ENCODE results near the gene B3GAT1. TPM values are rescaled to one million over a fixed set of nuclear protein-coding genes. Genes with fewer than 3 reads are reported as not detected.

The B3GAT1 gene
- total and polyA plus RNA-seq, 2 donors (not counting 1 experiment from before 2014, with no cell fraction given): 0.06 TPM; not detected in 1

- WGBS (ENCODE audit: insufficient coverage): 95% methylated on average over 18 of the region's 21 CpGs
- no peak overlapping the region for H3K4me3 Mint-ChIP-seq
- peaks cover 2% of the 10 kb centered on the region for H3K4me1 Mint-ChIP-seq
Observed at GRCh38 chr11:134356656-134357544, 55.1 kb downstream of the B3GAT1 start.

More at GRCh38 chr11:134356656-134357544, 55.1 kb downstream of the B3GAT1 start:
- Histone ChIP-seq H3K36me3 (replicated peaks in 1 of 2; ENCODE audit: control extremely low read depth in 1 of 2, control insufficient read depth in 1 of 2, extremely low read depth in 1 of 2, insufficient read depth in 2 of 2, low read length in 1 of 2) (no peaks in the 10 kb centered on the region), H2AFZ (ENCODE audit: insufficient read depth, low read depth, low read length, poor library complexity, severe bottlenecking) (no peak overlapping the region), H3K4me3 (ENCODE audit: control extremely low read depth in 1 of 5, extremely low read depth in 1 of 5, insufficient read depth in 1 of 5, low read depth in 2 of 5, low read length in 4 of 5) (no peak overlapping the region), H3K4me2 (replicated peaks; ENCODE audit: low read depth, low read length, poor library complexity, severe bottlenecking) (no peak overlapping the region), H3K27ac (ENCODE audit: low read length in 2 of 2) (no peak overlapping the region), H3K9ac (ENCODE audit: low read length) (no peak overlapping the region), H3K9me3 (ENCODE audit: control extremely low read depth in 1 of 3, control insufficient read depth in 2 of 3, insufficient read depth in 1 of 3, low read length in 2 of 3) (peaks cover 0 to 10% (median 0%) of the 10 kb centered on the region in 3 donors), H4K20me1 (ENCODE audit: control insufficient read depth, insufficient read depth, low read length, poor library complexity, severe bottlenecking) (no peaks in the 10 kb centered on the region), H3K79me2 (ENCODE audit: control insufficient read depth, insufficient read depth, low read length) (no peaks in the 10 kb centered on the region), H3K27me3 (replicated peaks in 1 of 4; ENCODE audit: control extremely low read depth in 1 of 4, control insufficient read depth in 3 of 4, insufficient read depth in 4 of 4, low read length in 3 of 4) (peaks cover 0 to 4% (median 0%) of the 10 kb centered on the region in 4 experiments), H3K4me1 (ENCODE audit: control insufficient read depth in 2 of 2, insufficient read depth in 2 of 2, low read length in 2 of 2) (no peaks in the 10 kb centered on the region)
- H3K9me3 Mint-ChIP-seq (ENCODE audit: insufficient read depth): peaks cover 3% of the 10 kb centered on the region
- POLR2A ChIA-PET: no interaction called here
- ATAC-seq (ENCODE audit: low read depth): no peak
- intact Hi-C loops (cut with micrococcal nuclease): no loop called here
- TF ChIP-seq CTCF (IDR thresholded peaks at IDR 0.05): no peak
- TF ChIP-seq EZH2 (IDR thresholded peaks at IDR 0.05; ENCODE audit: borderline replicate concordance, insufficient read depth, low read depth, low read length, poor library complexity, severe bottlenecking): no peak
- no peak overlapping the region for H3K27ac Mint-ChIP-seq
- DNase-seq: no peak
- H3K27me3 Mint-ChIP-seq: peaks cover 38% of the 10 kb centered on the region
- CTCF ChIA-PET: no interaction called here

Data from B cell (primary cell).